GM15510 (cell line): Measurements from ENCODE around the gene KMO.

Experiments
- POLR2A ChIP-seq: IDR thresholded peaks from 3 replicates; pipeline ENCODE4 v1.6.1; 2011; ENCODE audit warnings: borderline replicate concordance; ENCODE audit not compliant: insufficient read length; ENCODE audit errors: extremely low read depth

Gene KMO

GRCh38 chr1:241560146-241560848 lies 28.1 kb downstream of the KMO start:
- no peak for TF ChIP-seq POLR2A

- no peak for TF ChIP-seq POLR2A
Observed at GRCh38 chr1:241560849-241561187, 28.6 kb downstream of the KMO start.

GRCh38 chr1:241569848-241570247 lies 37.7 kb downstream of the KMO start:
- TF ChIP-seq POLR2A, result no peak

- TF ChIP-seq POLR2A, result no peak
Observed at GRCh38 chr1:241574154-241574553, 42.0 kb downstream of the KMO start.

DNA sequence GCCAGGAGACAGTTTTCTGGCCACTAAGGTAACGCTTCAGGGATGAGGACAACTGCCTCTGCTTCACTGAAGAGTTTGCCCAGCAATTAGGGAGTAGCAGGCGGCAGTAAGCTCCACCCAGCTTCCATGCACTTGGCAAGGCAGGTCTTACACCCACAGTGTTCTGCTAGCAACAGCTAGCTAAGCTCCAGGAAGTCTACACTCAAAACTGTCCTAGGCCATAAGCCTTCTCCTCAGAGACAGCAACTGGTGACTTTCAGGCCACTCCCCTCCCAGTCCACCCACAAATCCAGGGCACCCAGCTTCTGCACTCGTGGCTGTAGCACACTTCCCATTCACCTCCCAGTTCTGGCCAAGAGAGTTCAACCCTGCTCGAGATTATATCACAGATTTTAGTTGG lies 47.3 kb downstream of the KMO start:
- no peak for TF ChIP-seq POLR2A

DNA sequence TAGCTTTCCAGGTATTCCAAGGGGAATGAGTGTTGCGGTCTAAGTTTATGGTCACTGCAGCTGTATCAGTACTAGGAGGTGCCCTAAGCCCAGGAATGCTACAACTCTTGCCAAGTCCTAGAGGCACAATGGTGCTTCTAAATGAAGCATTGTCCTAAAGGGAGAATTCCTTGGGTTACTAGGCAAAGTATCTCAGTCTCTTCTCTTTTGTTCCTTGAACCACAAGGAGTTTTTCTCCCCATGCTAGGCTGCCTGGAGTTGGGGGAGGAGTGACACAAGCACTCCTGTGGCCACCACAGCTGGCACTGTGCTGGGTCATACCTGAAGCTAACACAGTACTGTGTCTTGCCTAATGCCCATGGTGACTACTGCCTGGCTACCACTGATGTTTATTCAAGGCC lies 50.7 kb downstream of the KMO start:
- TF ChIP-seq POLR2A, result no peak

DNA sequence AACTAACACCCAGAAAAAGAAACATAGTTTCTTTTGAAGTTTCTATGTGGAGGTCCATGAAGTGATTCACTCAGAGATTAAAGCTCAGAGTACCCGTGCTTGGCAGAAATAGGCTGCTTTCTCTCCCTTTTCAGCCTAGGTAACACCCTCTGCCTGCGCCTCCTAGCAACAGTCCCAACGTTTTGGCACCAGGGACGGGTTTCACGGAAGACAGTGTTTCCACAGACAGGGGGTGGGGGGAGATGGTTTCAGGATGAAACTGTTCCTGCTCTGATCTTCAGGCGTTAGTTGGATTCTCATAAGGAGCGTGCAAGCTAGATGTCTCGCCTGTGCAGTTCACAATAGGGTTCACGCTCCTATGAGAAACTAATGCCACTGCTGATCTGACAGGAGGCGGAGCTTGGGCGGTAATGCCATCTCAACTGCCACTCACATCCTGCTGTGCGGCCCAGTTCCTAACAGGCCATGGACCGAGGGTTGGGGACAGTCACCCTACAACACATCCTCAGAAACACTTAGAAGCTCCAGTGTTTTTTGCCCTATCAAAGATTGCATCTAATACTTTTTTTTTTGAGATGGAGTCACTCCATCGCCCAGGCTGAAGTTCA lies 54.8 kb downstream of the KMO start:
- no peak for TF ChIP-seq POLR2A

DNA sequence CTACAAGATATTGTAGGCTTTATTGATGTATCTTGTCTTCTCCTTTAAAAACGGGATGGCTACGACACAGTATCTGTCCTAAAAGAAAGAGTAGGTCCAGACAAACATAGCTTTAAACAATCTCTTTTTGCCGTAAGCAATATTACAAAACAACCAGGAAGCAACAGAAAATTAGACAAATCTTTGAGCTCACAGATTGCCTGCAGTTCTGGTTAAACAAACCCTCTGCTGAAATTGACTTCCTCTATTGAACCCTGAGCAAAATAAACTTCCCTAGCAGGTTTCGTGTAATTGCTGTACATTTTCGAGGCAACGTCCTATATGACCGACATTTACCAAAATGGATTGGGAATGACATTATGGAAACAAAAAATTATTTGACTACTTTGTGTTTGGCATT lies 57.3 kb downstream of the KMO start:
- TF ChIP-seq POLR2A, result no peak

GRCh38 chr1:241590719-241591118 lies 58.5 kb downstream of the KMO start:
- TF ChIP-seq POLR2A, result no peak

DNA sequence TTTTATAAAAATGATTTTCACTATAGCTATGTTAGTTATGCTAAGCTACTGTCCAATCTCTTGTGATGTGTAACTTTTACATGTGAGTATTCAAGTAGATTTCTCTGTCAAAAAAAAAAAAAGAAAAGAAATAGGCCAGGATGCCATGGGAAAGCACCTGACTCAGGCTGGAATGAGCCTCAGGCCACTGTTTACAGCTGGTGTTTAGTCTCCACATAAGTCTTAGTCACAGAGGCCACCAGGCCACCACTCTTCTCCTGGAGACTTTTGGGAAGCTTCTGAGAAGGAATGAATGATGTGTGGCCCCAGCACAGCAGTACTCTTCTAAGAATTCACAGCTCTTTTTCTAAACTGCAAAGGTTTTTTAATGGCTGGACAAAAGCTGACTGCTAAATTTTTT lies 59.1 kb downstream of the KMO start:
- no peak for TF ChIP-seq POLR2A

- no peak for TF ChIP-seq POLR2A
Observed at GRCh38 chr1:241591736-241592135, 59.6 kb downstream of the KMO start.

GRCh38 chr1:241592273-241592958 lies 60.2 kb downstream of the KMO start:
- no peak for TF ChIP-seq POLR2A

GRCh38 chr1:241593186-241593585 lies 61.0 kb downstream of the KMO start:
- TF ChIP-seq POLR2A, result no peak

GRCh38 chr1:241596633-241597032 lies 64.5 kb downstream of the KMO start:
- no peak for TF ChIP-seq POLR2A

DNA sequence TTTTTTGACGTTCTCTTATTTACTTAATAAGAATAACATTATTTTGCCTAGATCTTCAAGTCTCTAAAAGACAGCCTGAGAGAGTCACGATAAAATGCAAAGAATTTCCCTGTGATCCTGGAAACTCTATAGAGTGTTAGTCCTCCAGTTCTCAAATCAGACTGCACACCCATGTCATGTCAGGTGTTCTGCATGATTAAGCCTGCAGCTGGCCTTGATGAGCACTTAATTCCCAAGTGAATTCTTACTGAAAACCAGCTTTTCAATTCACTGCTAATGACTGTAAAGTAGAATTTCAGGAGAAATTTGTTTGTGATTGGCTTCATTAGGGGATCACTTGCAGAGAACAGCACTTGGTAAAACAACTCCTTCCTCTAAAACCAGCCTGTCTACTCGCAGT lies 66.1 kb downstream of the KMO start:
- TF ChIP-seq POLR2A, result no peak

DNA sequence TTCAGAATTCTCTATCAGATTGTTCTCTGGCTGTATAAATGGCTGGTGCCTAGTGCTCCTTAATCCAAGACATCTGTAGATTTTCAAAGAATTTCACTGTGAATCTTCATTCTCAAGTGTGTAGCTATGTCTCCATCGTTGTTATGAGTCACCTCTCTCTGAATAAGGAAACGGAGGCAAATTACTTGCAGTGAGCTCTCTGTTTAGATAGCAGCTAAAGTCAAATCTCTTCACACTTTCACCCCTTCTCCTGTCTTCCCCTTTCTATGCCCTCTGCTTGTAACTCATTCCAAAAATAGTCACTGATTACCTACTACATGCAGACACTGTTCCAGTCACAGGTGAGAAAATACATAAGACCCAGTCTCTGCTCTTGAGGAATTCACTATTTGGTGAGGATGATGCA lies 68.3 kb downstream of the KMO start:
- TF ChIP-seq POLR2A, result no peak
